ENCODE data around the gene LRPAP1.

DNA sequence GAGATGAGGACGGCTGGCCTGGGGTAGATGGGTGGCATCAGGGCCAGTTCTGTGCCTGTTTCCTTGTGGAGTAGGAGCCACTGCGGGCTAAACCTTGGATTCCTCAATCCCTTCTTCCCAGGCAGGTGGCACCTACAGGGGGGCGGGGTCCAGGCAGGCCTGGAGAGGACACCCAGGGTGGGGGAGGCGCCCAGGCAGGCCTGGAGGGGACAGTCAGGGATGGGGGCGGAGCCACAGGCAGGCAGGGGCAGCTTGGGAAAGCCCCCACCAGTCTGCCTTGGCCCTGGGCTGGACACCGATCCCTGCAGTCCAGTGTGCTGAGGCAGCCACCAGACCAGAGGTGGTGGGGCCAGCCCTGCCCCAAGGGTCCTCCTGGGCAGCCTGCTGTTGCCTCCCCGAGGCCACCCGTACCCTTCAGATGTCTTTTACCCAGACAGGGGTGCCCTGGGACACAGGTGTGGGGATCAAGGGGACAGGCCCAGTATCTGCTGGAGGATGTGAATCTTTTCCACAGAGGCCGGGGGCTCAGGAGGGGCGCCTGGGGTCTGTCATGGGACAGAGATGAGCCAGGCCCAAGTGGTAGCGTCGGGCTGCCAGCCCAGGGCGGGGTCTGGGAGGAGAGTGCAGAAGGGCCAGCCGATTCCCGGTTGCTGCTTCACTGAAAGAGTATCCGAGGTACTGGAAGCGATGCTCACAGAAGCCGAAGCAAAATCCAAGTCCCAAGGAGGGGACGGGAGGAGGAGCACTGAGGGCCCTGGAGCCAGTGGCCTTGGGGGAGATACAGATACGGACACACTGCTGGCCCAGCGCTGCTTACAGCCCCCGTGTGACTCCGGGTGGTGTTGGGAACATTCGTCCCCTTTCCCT is 34.5 kb downstream of the LRPAP1 start:
- TF ChIP-seq, protein P1, sequence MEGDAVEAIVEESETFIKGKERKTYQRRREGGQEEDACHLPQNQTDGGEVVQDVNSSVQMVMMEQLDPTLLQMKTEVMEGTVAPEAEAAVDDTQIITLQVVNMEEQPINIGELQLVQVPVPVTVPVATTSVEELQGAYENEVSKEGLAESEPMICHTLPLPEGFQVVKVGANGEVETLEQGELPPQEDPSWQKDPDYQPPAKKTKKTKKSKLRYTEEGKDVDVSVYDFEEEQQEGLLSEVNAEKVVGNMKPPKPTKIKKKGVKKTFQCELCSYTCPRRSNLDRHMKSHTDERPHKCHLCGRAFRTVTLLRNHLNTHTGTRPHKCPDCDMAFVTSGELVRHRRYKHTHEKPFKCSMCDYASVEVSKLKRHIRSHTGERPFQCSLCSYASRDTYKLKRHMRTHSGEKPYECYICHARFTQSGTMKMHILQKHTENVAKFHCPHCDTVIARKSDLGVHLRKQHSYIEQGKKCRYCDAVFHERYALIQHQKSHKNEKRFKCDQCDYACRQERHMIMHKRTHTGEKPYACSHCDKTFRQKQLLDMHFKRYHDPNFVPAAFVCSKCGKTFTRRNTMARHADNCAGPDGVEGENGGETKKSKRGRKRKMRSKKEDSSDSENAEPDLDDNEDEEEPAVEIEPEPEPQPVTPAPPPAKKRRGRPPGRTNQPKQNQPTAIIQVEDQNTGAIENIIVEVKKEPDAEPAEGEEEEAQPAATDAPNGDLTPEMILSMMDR (optimal IDR thresholded peaks at IDR 0.05 in 1 of 3, IDR thresholded peaks at IDR 0.05 in 1 of 3, conservative IDR thresholded peaks at IDR 0.05 in 1 of 3; ENCODE audit: extremely low read depth in 1 of 3, insufficient read depth in 2 of 3, low read length in 3 of 3), result no peak
- TF ChIP-seq EZH2 (IDR thresholded peaks at IDR 0.05; ENCODE audit: low read length), result no peak

Data from keratinocyte (primary cell).